H4 (cell line): ENCODE results near the gene ANXA6. TPM values are rescaled to one million over a fixed set of nuclear protein-coding genes. Genes with fewer than 3 reads are reported as not detected.

Experiments used
- DNase-seq: peaks from one replicate; pipeline ENCODE4 v3.0.0-alpha.2; 2015; ENCODE audit warnings: low spot score
- total RNA-seq: library from RNA; depleted of rRNA; stranded (reverse); fragments of >200 nt; shearing (Covaris generic); gene quantifications from 2 replicates; pipeline ENCODE4 v1.2.3, GENCODE V29; 2014

ANXA6 gene
- total RNA-seq, 1 experiment from 2014 or later, result 131 TPM

- DNase-seq, result peak; percentile 29
Observed at GRCh38 chr5:151083081-151083676, 74.4 kb downstream of the ANXA6 start.

DNA sequence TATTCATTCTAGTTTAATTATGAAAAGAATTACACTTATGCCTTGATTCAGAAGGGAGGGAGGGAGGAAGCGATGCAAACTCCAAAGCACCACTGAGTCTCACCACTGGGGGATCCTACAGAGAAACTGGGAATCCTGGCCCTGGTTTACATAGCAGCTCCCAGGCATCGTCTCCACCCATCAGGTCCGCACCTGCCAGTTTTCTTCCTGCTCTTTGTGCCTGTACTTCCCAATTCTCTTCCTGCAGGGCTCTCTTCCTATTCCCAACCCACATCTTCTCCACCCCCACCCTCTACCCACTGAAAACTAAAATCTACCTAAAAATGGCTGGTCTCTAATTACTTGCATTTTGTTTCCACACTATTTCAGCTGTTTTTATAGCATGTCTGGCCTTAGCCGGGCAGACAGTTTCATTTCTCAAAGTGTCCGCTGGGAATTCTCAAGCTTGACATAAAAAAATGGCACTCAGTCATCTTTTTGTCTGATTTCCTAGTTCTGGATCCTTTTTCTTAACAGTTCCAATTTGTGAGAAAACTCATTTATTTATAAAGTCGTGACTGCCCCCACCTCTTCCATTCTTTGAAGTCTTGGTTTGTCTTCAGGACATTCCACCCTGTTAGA, 75.2 kb downstream of the ANXA6 start:
- no peak for DNase-seq

DNA sequence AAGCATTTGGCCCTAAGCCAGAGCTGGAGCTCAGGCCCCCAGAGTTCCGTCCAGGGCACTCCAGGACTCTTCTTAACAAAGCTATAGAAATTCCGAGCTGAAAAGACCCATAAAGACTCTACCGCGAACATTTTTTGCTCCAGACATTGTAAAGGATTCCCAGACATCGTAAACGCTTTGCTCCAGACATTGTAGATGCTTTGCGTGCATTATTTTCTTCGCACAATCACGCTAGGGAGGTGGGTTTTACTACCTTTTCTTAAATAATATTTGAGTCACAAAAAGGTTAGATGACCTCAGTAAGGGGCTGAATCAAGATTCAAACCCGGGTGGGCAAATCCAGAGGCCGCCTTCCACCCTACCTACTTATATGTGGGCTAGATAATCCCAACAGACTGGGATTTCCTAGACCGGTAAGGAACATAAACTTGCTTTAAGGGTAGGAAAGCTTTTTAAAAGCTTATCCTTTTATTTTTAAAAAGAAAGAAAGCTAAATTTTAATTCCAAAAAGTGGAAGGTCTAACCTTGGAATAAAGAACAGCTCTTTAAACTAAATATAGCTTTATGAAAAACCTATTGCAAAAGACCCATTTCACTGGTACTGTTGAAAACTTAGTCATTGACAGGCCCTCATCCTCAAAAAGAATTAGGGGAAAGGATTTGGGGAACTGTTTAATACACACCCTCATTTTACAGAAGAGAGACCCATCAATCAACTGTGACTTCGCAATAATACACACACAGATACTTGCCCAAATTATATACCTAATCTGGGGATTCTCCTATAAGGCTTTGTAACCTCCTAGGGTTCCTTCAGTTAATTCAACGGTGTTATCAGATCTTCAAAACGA, 75.9 kb downstream of the ANXA6 start:
- DNase-seq, result peak; percentile 39

GRCh38 chr5:151080613-151081430, 76.8 kb downstream of the ANXA6 start, which contains the start of gene TNIP1:
Gene TNIP1 (minus strand): TSS chr5:151081034. CDS start chr5:151065095, 15,939 bp downstream.
- peak; percentile 69 for DNase-seq

DNA sequence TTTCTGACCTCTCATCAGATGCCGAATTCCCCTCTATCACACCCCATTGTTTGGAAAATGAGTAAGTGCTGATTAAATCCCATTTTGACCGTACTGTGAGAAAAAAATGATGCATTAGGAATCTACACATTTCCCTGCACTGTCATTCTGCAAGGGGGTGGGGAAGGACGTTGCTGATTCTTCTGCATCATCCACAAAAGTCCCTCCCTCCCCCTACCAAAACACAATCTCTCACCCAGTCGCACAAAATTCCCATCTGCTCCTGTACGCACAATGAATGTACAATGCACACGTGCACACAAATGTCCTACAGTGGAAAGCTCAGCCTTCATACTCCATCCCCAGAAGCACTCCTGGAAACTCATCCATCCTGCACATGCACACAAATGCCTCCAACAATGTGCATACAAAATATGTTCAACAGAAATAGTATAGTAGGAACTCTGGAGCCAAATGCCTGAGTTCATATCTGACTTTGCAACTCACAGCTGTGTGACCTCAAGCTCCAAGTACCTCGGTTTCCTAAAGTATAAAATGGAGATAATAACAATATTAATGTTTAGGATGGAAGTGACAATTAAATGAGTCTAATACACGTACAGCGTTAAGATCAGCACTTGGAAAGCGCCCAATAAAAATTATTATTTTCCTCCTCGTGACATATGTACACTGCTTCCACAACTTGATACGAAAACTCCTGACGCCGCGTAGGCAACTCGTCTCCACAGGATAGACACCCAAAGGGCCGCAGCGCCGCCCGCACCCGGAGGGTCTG, 77.6 kb downstream of the ANXA6 start:
- DNase-seq, result no peak

DNA sequence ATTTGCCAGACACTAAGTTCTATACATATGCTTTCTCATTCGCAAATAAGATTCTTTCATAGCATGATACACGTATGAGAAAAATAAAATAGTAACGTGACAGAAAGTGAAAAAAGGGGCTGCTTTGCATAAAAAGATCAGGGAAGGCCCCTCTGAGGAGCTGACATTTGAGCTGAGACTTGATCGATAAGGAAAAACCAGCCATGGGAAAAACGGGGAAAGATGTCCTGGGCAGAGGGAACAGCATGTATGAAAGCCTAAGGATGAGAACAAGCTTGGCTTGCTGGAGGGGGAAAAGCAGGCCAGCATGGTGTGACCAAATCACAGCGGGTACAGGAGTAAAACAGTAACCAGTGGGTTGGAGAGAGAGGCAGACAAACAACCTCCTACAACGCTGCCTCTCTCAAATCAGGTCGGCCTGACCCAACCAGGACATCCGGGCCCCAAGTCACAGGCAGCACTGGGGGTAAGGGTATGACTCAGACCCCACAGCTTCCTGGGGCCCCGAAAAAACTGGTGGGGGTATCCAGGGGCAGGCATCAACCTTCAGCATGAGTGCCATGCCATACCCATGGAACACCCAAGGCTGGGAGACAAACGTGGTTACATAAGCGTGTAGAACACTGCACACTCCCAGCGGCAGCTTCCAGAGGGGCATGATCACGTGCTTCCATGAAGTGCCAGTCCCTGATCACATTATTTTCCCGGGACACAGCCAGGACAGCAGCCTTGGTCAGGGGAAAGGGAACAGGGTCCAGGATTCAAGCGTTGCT, 78.9 kb downstream of the ANXA6 start:
- DNase-seq, result no peak

DNA sequence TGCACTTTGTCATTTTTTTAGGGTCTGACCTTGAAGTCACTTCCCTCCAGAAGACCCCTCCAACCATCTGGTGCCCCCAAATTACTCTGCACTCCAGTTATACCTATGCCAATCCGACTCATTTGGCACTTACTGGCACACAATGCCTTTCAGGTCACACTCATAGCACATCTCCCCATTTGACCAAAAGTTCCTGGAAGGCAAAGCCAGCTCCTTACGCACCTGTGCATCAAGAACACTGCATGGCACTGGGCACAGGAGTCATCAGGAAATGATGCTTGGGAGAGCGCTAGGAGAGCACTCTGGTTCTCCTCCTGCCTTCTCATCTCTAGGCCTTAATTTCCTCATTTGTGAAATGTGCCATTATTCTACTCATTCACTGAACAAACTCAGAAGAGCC, 79.6 kb downstream of the ANXA6 start:
- DNase-seq, result no peak

DNA sequence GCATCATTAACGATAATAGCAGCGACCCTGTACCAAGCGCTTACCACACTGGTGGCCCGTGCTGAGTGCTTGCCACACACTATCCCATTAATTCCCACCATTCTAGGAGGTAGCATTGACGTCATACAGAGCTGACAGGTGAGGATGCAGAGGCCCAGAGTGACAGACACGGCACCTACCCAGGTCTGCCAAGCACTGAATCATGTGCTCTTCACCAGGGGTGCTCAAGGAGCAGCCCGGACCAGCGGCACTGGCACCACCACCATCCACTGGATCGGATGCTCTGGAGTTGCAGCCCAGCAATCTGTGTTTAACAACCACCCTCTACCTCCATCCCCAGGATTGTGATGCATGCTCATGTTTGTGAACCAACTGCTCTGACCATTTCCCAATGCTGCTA, 80.2 kb downstream of the ANXA6 start:
- no peak for DNase-seq

DNA sequence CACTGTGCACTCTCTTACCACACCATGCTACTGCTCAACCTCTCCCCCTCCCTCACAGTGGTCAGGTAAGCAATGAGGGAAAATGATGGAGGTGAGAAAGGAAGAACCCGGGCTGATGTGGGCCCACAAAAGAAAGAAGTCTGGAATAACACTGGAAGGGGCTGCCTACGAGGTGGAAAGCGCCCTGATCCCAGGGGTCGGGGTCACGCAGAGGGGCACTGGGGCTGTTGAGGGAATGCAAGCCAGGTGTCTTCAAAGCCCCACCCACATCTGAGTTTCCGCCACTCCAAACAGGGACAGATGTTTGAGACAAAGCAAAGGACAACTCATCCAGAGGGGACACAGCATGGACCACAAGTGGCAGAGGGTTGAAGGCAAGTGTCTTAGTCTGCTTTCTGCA, 81.0 kb downstream of the ANXA6 start:
- DNase-seq, result no peak

DNA sequence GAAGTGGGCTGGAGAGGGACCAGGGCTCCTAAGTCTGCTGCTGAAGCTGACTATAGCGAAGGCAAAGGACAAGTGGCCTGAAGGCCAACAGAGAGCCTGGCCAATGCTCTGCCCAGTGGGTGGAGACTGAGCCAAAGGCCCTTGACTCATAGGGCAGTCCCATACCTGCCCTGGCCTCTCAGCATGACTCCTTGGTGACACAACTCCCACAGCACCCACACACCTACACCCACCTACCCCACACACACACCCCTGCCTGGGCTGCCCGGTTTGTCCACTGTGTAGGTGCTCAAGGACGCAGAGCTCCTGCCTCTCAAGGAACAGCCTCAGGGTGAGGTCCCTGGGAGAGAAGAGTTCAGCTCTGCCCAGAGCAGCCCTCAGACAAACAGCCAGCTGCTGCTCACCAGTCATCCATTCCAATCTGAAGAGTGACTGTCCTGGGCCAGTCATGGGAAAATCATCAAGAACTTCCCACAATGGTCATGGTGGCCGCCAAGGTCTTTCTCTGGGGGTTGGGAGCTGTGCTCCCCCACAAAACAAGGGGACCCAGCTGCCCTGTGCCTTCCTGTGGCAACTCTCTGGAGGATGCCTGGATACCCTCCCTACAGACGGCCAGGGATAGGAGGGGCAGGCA, 81.8 kb downstream of the ANXA6 start:
- DNase-seq, result no peak

DNA sequence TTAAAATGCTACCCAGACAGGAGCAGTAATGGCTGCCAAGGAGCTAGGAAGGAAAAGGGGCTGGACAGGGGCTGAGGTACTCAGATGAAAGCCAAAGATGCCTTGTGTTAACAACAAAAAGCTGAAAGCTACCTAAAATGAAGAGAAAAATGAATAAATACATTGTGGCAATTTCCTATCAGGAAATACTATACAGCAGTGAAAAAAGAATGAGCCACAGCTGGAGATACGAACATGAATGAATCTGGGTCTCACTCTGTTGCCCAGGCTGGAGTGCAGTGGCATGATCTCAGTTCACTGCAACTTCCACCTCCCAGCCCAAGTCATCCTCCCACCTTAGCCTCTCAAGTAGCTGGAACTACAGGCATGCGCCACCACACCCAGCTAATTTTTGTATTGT, 83.0 kb downstream of the ANXA6 start:
- no peak for DNase-seq

- no peak for DNase-seq
Observed at GRCh38 chr5:151073280-151073679, 84.3 kb downstream of the ANXA6 start.

DNA sequence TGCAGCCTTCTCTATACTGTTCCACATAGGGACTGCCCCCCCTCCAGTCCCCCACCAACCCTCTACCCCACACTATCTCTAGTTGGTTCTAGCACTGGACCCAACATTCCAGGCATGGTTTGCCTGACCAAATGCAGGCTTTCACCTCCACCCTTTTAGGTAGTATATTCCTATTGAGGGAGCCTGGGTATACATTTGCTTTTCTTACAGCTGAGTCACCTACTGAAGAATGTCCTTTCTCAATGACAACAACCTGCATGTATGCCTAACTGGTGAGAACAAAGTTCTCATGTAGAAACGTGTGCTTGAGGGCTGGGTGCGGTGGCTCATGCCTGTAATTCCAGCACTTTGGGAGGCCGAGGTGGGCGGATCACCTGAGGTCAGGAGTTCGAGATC, 85.0 kb downstream of the ANXA6 start:
- DNase-seq, result peak; percentile 60

DNA sequence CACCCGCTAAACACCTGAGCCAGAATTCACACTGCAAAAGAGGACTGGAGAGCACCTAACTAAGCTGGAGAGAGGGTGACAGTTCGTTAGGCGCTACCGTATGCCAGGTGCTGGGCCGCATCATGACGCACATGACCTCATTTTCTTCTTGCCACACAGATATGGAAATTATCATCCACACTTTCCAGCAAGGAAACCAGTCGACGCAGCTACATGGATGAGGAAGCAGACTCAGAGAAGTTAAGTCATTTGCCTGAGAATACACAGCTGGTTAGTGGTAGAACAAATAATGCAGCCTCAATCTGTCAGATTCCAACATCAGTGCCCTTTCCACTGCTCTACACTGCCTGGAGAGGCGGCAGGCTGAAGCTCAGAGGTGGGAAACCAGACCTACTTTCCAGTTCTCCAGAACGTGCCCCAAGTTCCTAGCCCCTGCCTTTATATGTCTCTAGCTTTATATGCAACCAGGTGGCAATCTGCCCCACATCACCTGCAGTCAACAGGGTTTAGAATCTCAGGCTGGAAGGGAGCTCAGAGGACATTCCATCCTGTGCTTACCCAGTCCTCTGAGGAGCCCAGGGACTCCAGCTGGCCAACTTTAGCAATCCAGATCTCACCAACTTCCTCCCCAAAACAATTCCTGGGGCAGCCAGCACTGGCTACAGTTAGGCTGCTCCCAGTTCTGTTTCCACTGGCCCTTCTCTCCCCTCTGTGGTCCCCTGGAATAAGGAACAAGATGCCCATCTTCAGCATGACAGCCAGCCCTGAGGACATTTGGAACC, 85.5 kb downstream of the ANXA6 start:
- DNase-seq, result no peak

DNA sequence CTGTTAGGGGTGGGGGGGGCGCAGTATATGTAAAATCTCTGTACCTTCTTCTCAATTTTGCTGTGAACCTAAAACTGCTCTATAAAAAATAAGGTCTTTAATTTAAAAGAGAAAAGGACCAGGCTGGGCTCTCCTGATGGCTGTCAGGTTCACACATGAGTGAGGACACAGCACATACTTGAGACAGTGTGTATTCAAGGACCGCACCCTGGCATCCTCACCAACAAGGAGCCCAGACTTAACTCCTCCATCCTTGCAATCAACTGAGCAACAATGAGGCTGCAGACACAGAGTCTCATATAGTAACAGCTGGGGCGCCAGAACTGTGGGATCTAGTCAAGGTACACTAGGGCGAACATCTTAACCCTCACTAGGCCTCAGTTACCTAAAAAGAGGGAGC, 86.6 kb downstream of the ANXA6 start:
- DNase-seq, result no peak

DNA sequence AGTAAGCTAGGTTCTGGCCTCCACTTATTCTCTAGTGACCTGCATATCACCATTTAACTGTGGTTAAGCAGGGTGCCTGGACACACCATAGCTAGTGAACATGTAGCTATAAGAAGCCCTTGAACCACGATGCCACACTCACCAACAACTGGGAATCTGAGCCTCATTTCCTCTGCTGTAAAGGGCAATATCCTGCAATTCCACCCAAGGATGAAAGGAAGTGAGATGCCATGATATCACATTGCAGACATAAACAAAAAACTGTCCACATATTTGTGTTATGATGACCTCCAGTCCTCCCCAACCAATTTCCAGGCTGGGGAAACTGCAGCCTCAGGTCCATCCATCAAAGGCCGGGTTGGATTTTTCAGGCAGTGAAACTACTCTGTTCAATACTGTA, 87.1 kb downstream of the ANXA6 start:
- DNase-seq, result no peak

- no peak for DNase-seq
Observed at GRCh38 chr5:151068433-151069197, 89.0 kb downstream of the ANXA6 start.
